ENCODE data around the gene CCDC157.

Gene CCDC157

GRCh38 chr22:30315962-30316576 is 40.7 kb upstream of the CCDC157 start:
- no peak overlapping the region for H3K4me3 ChIP-seq (ENCODE audit: low read depth, low read length, poor library complexity, severe bottlenecking)
- H3K27me3 ChIP-seq (ENCODE audit: insufficient read depth, low read length), result no peaks in the 10 kb centered on the region
- H4K20me1 ChIP-seq (ENCODE audit: insufficient read depth, low read length), result no peaks in the 10 kb centered on the region
- TF ChIP-seq EZH2 (IDR thresholded peaks at IDR 0.05; ENCODE audit: borderline replicate concordance, low read length) (no peak), CTCF (IDR thresholded peaks at IDR 0.05; ENCODE audit: low read length) (no peak)
- no peak overlapping the region for H2AFZ ChIP-seq (ENCODE audit: low read length)
- H3K9ac ChIP-seq (ENCODE audit: low read length), result no peak overlapping the region
- no peak overlapping the region for H3K4me2 ChIP-seq (ENCODE audit: low read length)
- peaks cover 4% of the 10 kb centered on the region; the same call in 1 of the 2 replicates for H3K36me3 ChIP-seq (ENCODE audit: insufficient read depth, low read length)
- no peaks in the 10 kb centered on the region for H3F3A ChIP-seq (ENCODE audit: insufficient read depth, low read length)
- peaks cover 5% of the 10 kb centered on the region for H3K4me1 ChIP-seq (ENCODE audit: insufficient read depth, low read length, severe bottlenecking)
- H3K27ac ChIP-seq (ENCODE audit: low read depth, low read length, poor library complexity, severe bottlenecking), result no peak overlapping the region
- no peaks in the 10 kb centered on the region for H3K9me3 ChIP-seq (ENCODE audit: low read length)
- no peaks in the 10 kb centered on the region for H3K79me2 ChIP-seq (ENCODE audit: insufficient read depth, low read length)
- H3K9me2 ChIP-seq (ENCODE audit: low read depth, low read length), result no peaks in the 10 kb centered on the region

GRCh38 chr22:30317778-30318177 is 39.0 kb upstream of the CCDC157 start:
- no peak for TF ChIP-seq EZH2 (IDR thresholded peaks at IDR 0.05; ENCODE audit: borderline replicate concordance, low read length)
- Histone ChIP-seq H3K36me3 (ENCODE audit: insufficient read depth, low read length) (peaks cover 4% of the 10 kb centered on the region; the same call in 1 of the 2 replicates), H3K4me1 (ENCODE audit: insufficient read depth, low read length, severe bottlenecking) (no peaks in the 10 kb centered on the region), H3K27me3 (ENCODE audit: insufficient read depth, low read length) (no peaks in the 10 kb centered on the region), H2AFZ (ENCODE audit: low read length) (no peak overlapping the region), H3K9me3 (ENCODE audit: low read length) (no peaks in the 10 kb centered on the region), H3K4me2 (ENCODE audit: low read length) (no peak overlapping the region), H3K27ac (ENCODE audit: low read depth, low read length, poor library complexity, severe bottlenecking) (no peak overlapping the region), H3F3A (ENCODE audit: insufficient read depth, low read length) (no peaks in the 10 kb centered on the region), H3K9ac (ENCODE audit: low read length) (no peak overlapping the region), H3K79me2 (ENCODE audit: insufficient read depth, low read length) (no peaks in the 10 kb centered on the region), H3K9me2 (ENCODE audit: low read depth, low read length) (no peaks in the 10 kb centered on the region), H3K4me3 (ENCODE audit: low read depth, low read length, poor library complexity, severe bottlenecking) (no peak overlapping the region), H4K20me1 (ENCODE audit: insufficient read depth, low read length) (no peaks in the 10 kb centered on the region)

- no peak for TF ChIP-seq EZH2 (IDR thresholded peaks at IDR 0.05; ENCODE audit: borderline replicate concordance, low read length)
- TF ChIP-seq CTCF (IDR thresholded peaks at IDR 0.05; ENCODE audit: low read length), result no peak
- H3K9me2 ChIP-seq (ENCODE audit: low read depth, low read length), result no peaks in the 10 kb centered on the region
- H3K4me1 ChIP-seq (ENCODE audit: insufficient read depth, low read length, severe bottlenecking), result no peaks in the 10 kb centered on the region
- no peaks in the 10 kb centered on the region for H3K27me3 ChIP-seq (ENCODE audit: insufficient read depth, low read length)
- no peak overlapping the region for H3K9ac ChIP-seq (ENCODE audit: low read length)
- no peaks in the 10 kb centered on the region for H3F3A ChIP-seq (ENCODE audit: insufficient read depth, low read length)
- no peak overlapping the region for H3K4me2 ChIP-seq (ENCODE audit: low read length)
- H3K36me3 ChIP-seq (ENCODE audit: insufficient read depth, low read length), result peaks cover 7% of the 10 kb centered on the region; the same call in 1 of the 2 replicates
- no peak overlapping the region for H3K4me3 ChIP-seq (ENCODE audit: low read depth, low read length, poor library complexity, severe bottlenecking)
- H3K79me2 ChIP-seq (ENCODE audit: insufficient read depth, low read length), result no peaks in the 10 kb centered on the region
- no peaks in the 10 kb centered on the region for H4K20me1 ChIP-seq (ENCODE audit: insufficient read depth, low read length)
- H3K27ac ChIP-seq (ENCODE audit: low read depth, low read length, poor library complexity, severe bottlenecking), result no peak overlapping the region
- H3K9me3 ChIP-seq (ENCODE audit: low read length), result no peaks in the 10 kb centered on the region
- H2AFZ ChIP-seq (ENCODE audit: low read length), result no peak overlapping the region
Observed at GRCh38 chr22:30318799-30319419, 37.9 kb upstream of the CCDC157 start.
